DMS79 (cell line): Measurements from ENCODE around the gene ZNF582.

ENCODE experiments used
- DNase-seq: peaks from one replicate; lab custom pipeline; 2025; lab: John Stamatoyannopoulos, UW

ZNF582 gene

GRCh38 chr19:56393119-56394012, at the start of gene ZNF582:
Gene ZNF582 (minus strand): TSS chr19:56393534. CDS start chr19:56391752, 1,782 bp downstream.
- peak; percentile 18 for DNase-seq

GRCh38 chr19:56441206-56441792, 48.0 kb upstream of the ZNF582 start:
- no peak for DNase-seq

GRCh38 chr19:56423985-56424353, 30.6 kb upstream of the ZNF582 start:
- no peak for DNase-seq

GRCh38 chr19:56423276-56423984, 30.1 kb upstream of the ZNF582 start:
- no peak for DNase-seq

- DNase-seq, result no peak
These were observed 11.7 kb upstream of the ZNF582 start for GRCh38 chr19:56405062-56405461.

- no peak for DNase-seq
These were observed 11.3 kb upstream of the ZNF582 start for GRCh38 chr19:56404705-56405056.

- DNase-seq, result peak; percentile 71
These were observed 10.7 kb upstream of the ZNF582 start, which contains the start of gene ZNF583 for GRCh38 chr19:56403764-56404704. Gene ZNF583 (plus strand): TSS chr19:56404332. CDS start chr19:56407115, 2,783 bp downstream.

- no peak for DNase-seq
These were observed 9.9 kb upstream of the ZNF582 start for GRCh38 chr19:56403261-56403660.

- DNase-seq, result no peak
These were observed 7.2 kb upstream of the ZNF582 start for GRCh38 chr19:56400485-56400884.

- no peak for DNase-seq
These were observed 5.5 kb upstream of the ZNF582 start for GRCh38 chr19:56398809-56399208.

- no peak for DNase-seq
These were observed 9.3 kb downstream of the ZNF582 start for GRCh38 chr19:56383826-56384605.

GRCh38 chr19:56377105-56377924, 16.0 kb downstream of the ZNF582 start:
- DNase-seq, result no peak

GRCh38 chr19:56372281-56372680, 21.1 kb downstream of the ZNF582 start:
- no peak for DNase-seq

- no peak for DNase-seq
These were observed 23.3 kb downstream of the ZNF582 start for GRCh38 chr19:56369886-56370676.

- DNase-seq, result peak; percentile 91
These were observed 25.3 kb downstream of the ZNF582 start for GRCh38 chr19:56367829-56368711.

- DNase-seq, result no peak
These were observed 32.5 kb downstream of the ZNF582 start for GRCh38 chr19:56360841-56361240.

- no peak for DNase-seq
These were observed 36.4 kb downstream of the ZNF582 start for GRCh38 chr19:56356944-56357343.

GRCh38 chr19:56355517-56355916, 37.8 kb downstream of the ZNF582 start:
- DNase-seq, result no peak
